IMR-90 (cell line): ENCODE results near the gene LAMA3. TPM values are rescaled to one million over a fixed set of nuclear protein-coding genes. Genes with fewer than 3 reads are reported as not detected.

Source experiments
- ATAC-seq: fragments of 200-7000 bp; cut with Tn5 transposase; 2 replicates; pipeline ENCODE4 v1.9.1; 2020; ENCODE audit warnings: low read depth, mild to moderate bottlenecking, moderate library complexity
- BruUV-seq: library from RNA; stranded (reverse); fragments of 400-500 nt; replicated peaks from 2 replicates; lab custom pipeline; 2021; lab: Mats Ljungman, UMichigan
- CTCF ChIA-PET: fragments of 300-600 bp; formaldehyde crosslinking; extraction: SDS; loops from one replicate; lab custom pipeline; 2021; ENCODE audit warnings: antibody characterized with exemption; lab: Yijun Ruan, JAX
- POLR2A ChIA-PET: fragments of 300-600 bp; sonication (Branson Sonifier 250); formaldehyde crosslinking; loops from one replicate; lab custom pipeline; 2022; ENCODE audit warnings: antibody characterized with exemption; ENCODE audit not compliant: unreplicated experiment; lab: Charles Lee
- DNase-seq: peaks from one replicate; pipeline ENCODE4 v3.0.0; 2013
- H2AFZ ChIP-seq: replicated peaks from 2 replicates; pipeline ENCODE3; 2013; ENCODE audit warnings: low read length, mild to moderate bottlenecking; ENCODE audit not compliant: poor library complexity
- H2AK5ac ChIP-seq: 2 replicates; pipeline ENCODE4 v1.6.1; 2013; ENCODE audit warnings: low read depth, low read length, inconsistent platforms
- H2AK9ac ChIP-seq: replicated peaks from 2 replicates; pipeline ENCODE3; 2013; ENCODE audit warnings: mild to moderate bottlenecking, low read depth, low read length, moderate library complexity; ENCODE audit not compliant: poor library complexity
- H2BK120ac ChIP-seq: 2 replicates; pipeline ENCODE4 v1.6.1; 2013; ENCODE audit warnings: low read depth, low read length, inconsistent platforms
- H2BK15ac ChIP-seq: 3 replicates; pipeline ENCODE4 v1.6.1; 2013; ENCODE audit warnings: low read depth, low read length, inconsistent platforms
- H2BK20ac ChIP-seq: 2 replicates; pipeline ENCODE4 v1.6.1; 2013; ENCODE audit warnings: low read depth, mild to moderate bottlenecking, inconsistent platforms, low read length, moderate library complexity
- H2BK5ac ChIP-seq: 2 replicates; pipeline ENCODE4 v1.6.1; 2013; ENCODE audit warnings: mild to moderate bottlenecking, low read depth, low read length, inconsistent platforms; ENCODE audit not compliant: poor library complexity, severe bottlenecking
- H3K14ac ChIP-seq: replicated peaks from 2 replicates; pipeline ENCODE4 v1.6.1; 2013; ENCODE audit warnings: low read depth, low read length, inconsistent platforms
- H3K18ac ChIP-seq: 2 replicates; pipeline ENCODE4 v1.6.1; 2013; ENCODE audit warnings: low read depth, low read length, control low read depth
- H3K23ac ChIP-seq: 2 replicates; pipeline ENCODE4 v1.6.1; 2013; ENCODE audit warnings: low read depth, low read length, inconsistent platforms
- H3K27ac ChIP-seq: 2 replicates; pipeline ENCODE4 v1.5.1; 2013; ENCODE audit warnings: mild to moderate bottlenecking, control low read depth, low read length; ENCODE audit not compliant: insufficient read depth
- H3K27me3 ChIP-seq: 2 replicates; pipeline ENCODE4 v1.6.1; 2013; ENCODE audit warnings: low read length; ENCODE audit not compliant: control insufficient read depth, insufficient read depth
- H3K36me3 ChIP-seq: 2 replicates; pipeline ENCODE4 v1.6.1; 2013; ENCODE audit warnings: low read length, mixed read lengths; ENCODE audit not compliant: control insufficient read depth, insufficient read depth
- H3K4ac ChIP-seq: 2 replicates; pipeline ENCODE4 v1.6.1; 2013; ENCODE audit warnings: low read depth, low read length, inconsistent platforms
- H3K4me1 ChIP-seq: 2 replicates; pipeline ENCODE4 v1.6.1; 2013; ENCODE audit warnings: low read length, mixed read lengths; ENCODE audit not compliant: control insufficient read depth, insufficient read depth
- H3K4me2 ChIP-seq: 2 replicates; pipeline ENCODE4 v1.6.1; 2013; ENCODE audit warnings: low read depth, mild to moderate bottlenecking, control low read depth, low read length, moderate library complexity
- H3K4me3 ChIP-seq: 2 replicates; pipeline ENCODE4 v1.5.1; 2013; ENCODE audit warnings: low read depth, mild to moderate bottlenecking, control low read depth, low read length, moderate library complexity; ENCODE audit not compliant: insufficient read depth
- H3K56ac ChIP-seq: 2 replicates; pipeline ENCODE4 v1.6.1; 2013; ENCODE audit warnings: low read length, inconsistent platforms; ENCODE audit not compliant: insufficient read depth; ENCODE audit errors: extremely low read depth
- H3K79me1 ChIP-seq, 2 experiments: 2 replicates each; pipeline ENCODE4 v1.6.1; 2013; ENCODE audit warnings: low read length in 2 of 2, inconsistent platforms in 1 of 2, low read depth in 1 of 2
- H3K9ac ChIP-seq: 2 replicates; pipeline ENCODE4 v1.6.1; 2013; ENCODE audit warnings: low read depth, low read length, control low read depth
- H3K9me1 ChIP-seq: 2 replicates; pipeline ENCODE4 v1.6.1; 2013; ENCODE audit warnings: low read length, inconsistent platforms; ENCODE audit not compliant: insufficient read depth
- H3K9me3 ChIP-seq: 2 replicates; pipeline ENCODE4 v1.6.1; 2013; ENCODE audit warnings: low read length; ENCODE audit not compliant: control insufficient read depth, insufficient read depth
- H4K20me1 ChIP-seq: 2 replicates; pipeline ENCODE4 v1.6.1; 2013; ENCODE audit warnings: low read length, inconsistent platforms; ENCODE audit not compliant: insufficient read depth
- H4K5ac ChIP-seq: 2 replicates; pipeline ENCODE4 v1.6.1; 2013; ENCODE audit warnings: mild to moderate bottlenecking, low read depth, low read length, control low read depth
- H4K8ac ChIP-seq, 2 experiments: 2 replicates each; pipeline ENCODE4 v1.6.1; 2013; ENCODE audit warnings: low read depth in 2 of 2, low read length in 2 of 2, control low read depth in 1 of 2, inconsistent platforms in 1 of 2
- H4K91ac ChIP-seq: 2 replicates; pipeline ENCODE4 v1.6.1; 2013; ENCODE audit warnings: low read depth, low read length, inconsistent platforms; ENCODE audit not compliant: insufficient read depth
- CEBPB ChIP-seq: IDR thresholded peaks from 2 replicates; pipeline ENCODE4 v1.6.1; 2012; ENCODE audit warnings: low read depth, low read length, improper control_type of control experiment
- CHD1 ChIP-seq: IDR thresholded peaks from 2 replicates; pipeline ENCODE4 v1.6.1; 2012; ENCODE audit warnings: low read depth, low read length, improper control_type of control experiment
- CTCF ChIP-seq: conservative IDR thresholded peaks from 2 replicates; pipeline ENCODE4 v1.5.1; 2012; ENCODE audit warnings: mild to moderate bottlenecking, low read depth, low read length, improper control_type of control experiment
- MAFK ChIP-seq: IDR thresholded peaks from 2 replicates; pipeline ENCODE4 v1.6.1; 2012; ENCODE audit warnings: low read depth, low read length, improper control_type of control experiment
- MXI1 ChIP-seq: IDR thresholded peaks from 2 replicates; pipeline ENCODE4 v1.6.1; 2012; ENCODE audit warnings: low read depth, mild to moderate bottlenecking, low read length, moderate library complexity, borderline replicate concordance
- NFE2L2 ChIP-seq: fragments of 150-350 bp; IDR thresholded peaks from 2 replicates; pipeline ENCODE4 v1.6.1; 2016; ENCODE audit warnings: low read depth, mild to moderate bottlenecking, low read length
- POLR2A ChIP-seq: IDR thresholded peaks from 2 replicates; pipeline ENCODE4 v1.6.1; 2012; ENCODE audit warnings: mild to moderate bottlenecking, low read depth, low read length
- RCOR1 ChIP-seq: IDR thresholded peaks from 2 replicates; pipeline ENCODE4 v1.6.1; 2012; ENCODE audit warnings: mild to moderate bottlenecking, low read length, improper control_type of control experiment; ENCODE audit not compliant: insufficient replicate concordance
- RFX5 ChIP-seq: IDR thresholded peaks from 2 replicates; pipeline ENCODE4 v1.8.0; 2012; ENCODE audit warnings: low read depth, mild to moderate bottlenecking, low read length, moderate library complexity
- SMC3 ChIP-seq: fragments of 150-350 bp; IDR thresholded peaks from 2 replicates; pipeline ENCODE4 v1.6.1; 2016; ENCODE audit warnings: low read depth, mild to moderate bottlenecking, antibody characterized with exemption, low read length, moderate library complexity
- WGBS, 2 experiments: methylation state at CpG; one replicate each; pipeline versions ENCODE4 v1.1.5 to v1.1.7; 2013; ENCODE audit warnings: missing lambda C conversion rate in 2 of 2; ENCODE audit not compliant: insufficient read length in 1 of 2; ENCODE audit errors: extremely low coverage in 2 of 2; 5-methylcytosine and 5-hydroxymethylcytosine counted together
- dilution Hi-C: fragments of 300-500 bp; cut with HindIII; formaldehyde crosslinking; loops from one replicate; pipeline ENCODE4 v1.14.3; 2018; ENCODE audit warnings: low sequenced_read_pairs; ENCODE audit not compliant: unreplicated experiment
- in situ Hi-C: fragments of 300-500 bp; cut with MboI; formaldehyde crosslinking; loops from 3 replicates; pipeline ENCODE4 v1.14.3; 2019; ENCODE audit warnings: low sequenced_read_pairs, inconsistent platforms, mixed read lengths
- intact Hi-C: fragments of 100-400 bp; cut with micrococcal nuclease; formaldehyde crosslinking; loops from 2 replicates; pipeline ENCODE4 v1.10.0; 2022
- polyA plus RNA-seq, 3 experiments: library from polyadenylated mRNA; depleted of rRNA; stranded (reverse); fragments of >200 nt; gene quantifications; 2 replicates each; pipeline ENCODE4 v1.2.3, GENCODE V29; 2012; ENCODE audit warnings: low replicate concordance in 1 of 3
- total RNA-seq: library from RNA; depleted of rRNA; stranded (reverse); fragments of >200 nt; gene quantifications from 2 replicates; pipeline ENCODE4 v1.2.3, GENCODE V29; 2012

The LAMA3 gene
- total and polyA plus RNA-seq, 2 of the 4 experiments (the other 2 are of a cell fraction), result 0.18 to 0.19 TPM

DNA sequence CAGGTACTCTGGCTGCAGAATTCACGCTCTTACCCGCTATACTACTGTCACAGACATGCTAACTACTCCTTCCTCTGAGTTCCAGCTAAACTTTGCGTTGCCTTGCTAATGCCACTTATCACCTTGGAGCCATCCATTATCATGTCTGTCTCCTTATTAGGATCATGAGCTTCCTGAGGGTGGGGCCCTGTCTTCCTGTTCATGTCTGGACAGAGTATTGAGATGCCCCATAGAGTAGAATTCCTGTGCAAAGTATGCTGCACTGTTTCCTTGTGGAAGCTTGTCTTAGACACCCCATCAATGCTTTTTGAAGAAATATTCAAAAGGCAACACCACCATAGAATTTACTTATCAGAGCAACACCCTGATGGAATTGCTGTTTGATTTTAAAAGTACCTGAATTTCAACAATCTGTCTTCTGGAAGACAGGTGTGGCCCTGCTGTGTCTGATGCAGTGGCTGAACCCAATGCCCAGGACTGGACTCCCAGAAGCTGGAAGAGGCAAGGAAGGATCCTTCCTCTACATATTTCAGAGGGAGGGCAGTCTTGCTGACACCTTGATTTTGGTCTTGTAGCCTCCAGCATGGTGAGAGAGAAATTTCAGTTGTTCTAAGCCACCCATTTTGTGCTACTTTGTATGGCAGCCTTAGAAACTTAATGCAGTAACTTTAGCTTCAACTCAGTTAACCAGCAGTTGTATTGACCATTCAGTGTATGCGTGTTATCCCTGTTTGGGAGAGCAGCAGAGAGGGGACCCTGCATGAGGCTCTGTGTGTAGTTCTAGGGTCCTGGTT lies 5.6 kb downstream of the LAMA3 start:
- Histone ChIP-seq H2BK120ac (peak overlapping the region; percentile 95), H3K23ac (peak overlapping the region; percentile 80; the same call in 1 of the 2 replicates), H3K18ac (peak overlapping the region; percentile 78), H3K79me1 (no peaks in the 10 kb centered on the region), H2BK5ac (peak overlapping the region; percentile 80), H3K27ac (peak overlapping the region; percentile 84), H3K4ac (peak overlapping the region; percentile 95), H3K56ac (no peak overlapping the region; the same call in 1 of the 2 replicates), H3K9me3 (peaks cover 3% of the 10 kb centered on the region), H2AK5ac (peak overlapping the region; percentile 93), H2AK9ac (peak overlapping the region; percentile 21), H2BK15ac (peak overlapping the region; percentile 92), H3K4me2 (peak overlapping the region; percentile 72), H3K9ac (no peak overlapping the region), H2BK20ac (peak overlapping the region; percentile 94), H4K91ac (peak overlapping the region; percentile 92), H4K20me1 (peaks cover 3% of the 10 kb centered on the region; the same call in 1 of the 2 replicates), H3K27me3 (peaks cover 14% of the 10 kb centered on the region), H3K36me3 (no peaks in the 10 kb centered on the region), H3K4me3 (no peak overlapping the region), H3K4me1 (peaks cover 18% of the 10 kb centered on the region), H4K5ac (peak overlapping the region; percentile 76), H3K9me1 (peaks cover 8% of the 10 kb centered on the region), H3K14ac (peak overlapping the region; percentile 80), H4K8ac (peak overlapping the region; percentile 52 to 87), H2AFZ (no peak overlapping the region)
- no peak for DNase-seq
- dilution Hi-C loops, result no loop called here
- WGBS, 2 experiments, result 100% methylated on average over 3 of the region's 4 CpGs; no CpG with 5 or more reads in 1 of the 2 experiments
- ChIA-PET CTCF (interaction anchor here (0.7 to 1.0 kb wide), 2 partner anchors 9 to 118 kb away, joined by 3 to 5 read pairs; no protein-coding TSS in a partner anchor), POLR2A (interaction anchor here (0.6 kb wide), 1 partner anchor 239 kb away, joined by 3 read pairs; no protein-coding TSS in a partner anchor)
- TF ChIP-seq NFE2L2 (no peak), POLR2A (no peak), CEBPB (no peak), MAFK (no peak), CHD1 (no peak), MXI1 (no peak), SMC3 (no peak), RFX5 (no peak), CTCF (no peak), RCOR1 (no peak)
- in situ Hi-C loops, result no loop called here
- intact Hi-C loops, result no loop called here
- ATAC-seq, result no peak
- no TSS peak for BruUV-seq
